Endothelial cell of umbilical vein (primary cell): ENCODE data around the gene ITGB2.

ENCODE experiments used
- CTCF ChIP-seq, 2 donors: IDR thresholded peaks; 1 replicate in 1 of 2; 2 replicates in 1 of 2; pipeline ENCODE4 v1.5.1; 2011; ENCODE audit warnings: low read length in 2 of 2, mild to moderate bottlenecking in 2 of 2, moderate library complexity in 2 of 2, control low read depth in 1 of 2, inconsistent platforms in 1 of 2, low read depth in 1 of 2; ENCODE audit not compliant: insufficient read depth in 1 of 2; ENCODE audit errors: extremely low read depth in 1 of 2
- EZH2 ChIP-seq: IDR thresholded peaks from 2 replicates; pipeline ENCODE4 v1.6.1; 2012; ENCODE audit warnings: borderline replicate concordance, low read depth, mild to moderate bottlenecking, moderate library complexity, low read length, inconsistent platforms; ENCODE audit not compliant: severe bottlenecking
- MAX ChIP-seq: IDR thresholded peaks from 2 replicates; pipeline ENCODE4 v1.6.1; 2011; ENCODE audit not compliant: insufficient read depth, insufficient read length
- MYC ChIP-seq: IDR thresholded peaks from one replicate; pipeline ENCODE4 v1.6.1; 2011; ENCODE audit warnings: mild to moderate bottlenecking, low read depth, low read length
- POLR2A ChIP-seq: IDR thresholded peaks from 2 replicates; pipeline ENCODE4 v1.6.1; 2012; ENCODE audit warnings: low read depth, mild to moderate bottlenecking, control low read depth, low read length

GRCh38 chr21:44858291-44858690 is 62.4 kb downstream of the ITGB2 start:
- TF ChIP-seq CTCF (IDR thresholded peaks at IDR 0.05; ENCODE audit: extremely low read depth in 1 of 2, insufficient read depth in 1 of 2, low read depth in 1 of 2, low read length in 2 of 2) = no peak
- TF ChIP-seq MYC = no peak
- no peak for TF ChIP-seq POLR2A
- TF ChIP-seq EZH2 = no peak
- TF ChIP-seq MAX = no peak
